GM21423 (cell line): Measurements from ENCODE around the gene NR0B2.
"Not testable (repeated sequence)": the region's sequence is repeated elsewhere in the genome, so short reads cannot be mapped to it uniquely, and the experiment has no call there.

Source experiments
- ATAC-seq: cut with Tn5 transposase; IDR thresholded peaks from one replicate; pipeline ENCODE4 v1.9.1; 2021; ENCODE audit warnings: mild to moderate bottlenecking, moderate library complexity; ENCODE audit not compliant: unreplicated experiment

Gene NR0B2

GRCh38 chr1:26894263-26894662 is 19.5 kb downstream of the NR0B2 start:
- ATAC-seq, result no peak

GRCh38 chr1:26890467-26890796 is 23.3 kb downstream of the NR0B2 start:
- peak; percentile 13 for ATAC-seq

GRCh38 chr1:26889551-26890466 is 24.0 kb downstream of the NR0B2 start, which contains the start of gene GPN2:
TSS of gene GPN2 (minus strand) at chr1:26890283. CDS start at chr1:26890096, 187 bp downstream.
- peak; percentile 89 for ATAC-seq

- ATAC-seq, result no peak
Observed at GRCh38 chr1:26888231-26888630, 25.5 kb downstream of the NR0B2 start.

- ATAC-seq, result no peak
Observed at GRCh38 chr1:26887125-26887524, 26.6 kb downstream of the NR0B2 start.

GRCh38 chr1:26882696-26883463 is 30.9 kb downstream of the NR0B2 start:
- no peak for ATAC-seq

GRCh38 chr1:26881611-26882010 is 32.2 kb downstream of the NR0B2 start:
- not testable (repeated sequence) for ATAC-seq

GRCh38 chr1:26879793-26880192 is 34.0 kb downstream of the NR0B2 start:
- no peak for ATAC-seq

- ATAC-seq, result no peak
Observed at GRCh38 chr1:26877326-26877725, 36.4 kb downstream of the NR0B2 start.

GRCh38 chr1:26874896-26875295 is 38.9 kb downstream of the NR0B2 start:
- no peak for ATAC-seq

- not testable (repeated sequence) for ATAC-seq
Observed at GRCh38 chr1:26873097-26873496, 40.7 kb downstream of the NR0B2 start.

GRCh38 chr1:26864610-26865480 is 48.9 kb downstream of the NR0B2 start:
- peak; percentile 93 for ATAC-seq

- no peak for ATAC-seq
Observed at GRCh38 chr1:26863685-26864077, 50.1 kb downstream of the NR0B2 start.

GRCh38 chr1:26862781-26863684 is 50.7 kb downstream of the NR0B2 start, which contains the start of gene SFN:
TSS of gene SFN (plus strand) at chr1:26863149. CDS start at chr1:26863213, 64 bp downstream.
- no peak for ATAC-seq

- ATAC-seq, result no peak
Observed at GRCh38 chr1:26861889-26862378, 51.8 kb downstream of the NR0B2 start.
